Ureter (tissue), 1 donor: ENCODE measurements around the gene SLC17A8. TPM values are rescaled to one million over a fixed set of nuclear protein-coding genes. Genes with fewer than 3 reads are reported as not detected.
"Not testable (repeated sequence)": the region's sequence is repeated elsewhere in the genome, so short reads cannot be mapped to it uniquely, and the experiment has no call there.

Experiments
- DNase-seq: peaks from one replicate; pipeline ENCODE4 v3.0.0-alpha.2; 2020; ENCODE audit warnings: low spot score
- total RNA-seq: library from RNA; stranded (reverse); gene quantifications from one replicate; pipeline ENCODE4 v1.2.4, GENCODE V29; 2023
- donor health status: DM: yes; HTN: yes; CAD: no.

The SLC17A8 gene
- 0.34 TPM for total RNA-seq

DNA sequence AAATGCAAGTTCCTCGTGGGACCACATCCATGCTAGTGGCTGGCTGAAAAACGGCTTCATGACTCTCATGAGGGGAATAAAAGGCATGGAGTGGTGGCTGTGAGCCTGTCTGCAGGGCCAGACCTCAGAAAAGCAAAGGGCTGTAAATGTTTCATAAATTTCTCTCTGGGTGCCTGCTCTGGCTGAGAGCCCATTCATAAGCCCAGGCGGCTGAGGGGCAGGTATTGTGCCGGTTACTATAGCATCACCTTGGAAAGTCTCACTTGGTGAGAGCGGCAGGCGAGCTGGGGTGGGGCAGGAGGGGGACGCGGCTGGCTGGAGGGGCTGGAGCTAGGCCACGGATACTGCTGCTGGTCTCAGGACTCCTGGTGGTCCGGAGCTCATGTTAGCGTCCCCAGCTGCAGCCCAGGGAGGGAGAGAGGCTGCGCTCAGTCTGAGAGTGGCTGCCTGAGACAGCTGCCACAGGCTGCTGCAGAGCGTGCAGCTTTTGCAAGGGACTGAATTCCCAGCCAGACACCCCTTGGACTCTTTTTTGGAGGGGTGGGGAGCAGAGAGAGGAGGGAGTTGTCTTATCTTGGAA lies at the start of gene SLC17A8:
Gene SLC17A8 (plus strand): TSS at position 431 of the 580 bp plus-strand sequence. CDS start 318 bp downstream, outside the sequence.
- DNase-seq: no peak

DNA sequence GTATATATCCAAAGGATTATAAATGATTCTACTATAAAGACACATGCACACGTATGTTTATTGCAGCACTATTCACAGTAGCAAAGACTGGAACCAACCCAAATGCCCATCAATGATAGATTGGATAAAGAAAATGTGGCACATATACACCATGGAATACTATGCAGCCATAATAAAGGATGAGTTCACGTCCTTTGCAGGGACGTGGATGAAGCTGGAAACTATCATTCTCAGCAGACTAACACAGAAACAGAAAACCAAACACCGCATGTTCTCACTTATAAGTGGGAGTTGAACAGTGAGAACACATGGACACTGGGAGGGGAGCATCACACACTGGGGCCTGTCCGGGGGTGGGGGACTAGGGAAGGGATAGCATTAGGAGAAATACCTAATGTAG lies 48.7 kb upstream of the SLC17A8 start:
- not testable (repeated sequence) for DNase-seq

GRCh38 chr12:100311317-100311716 lies 45.6 kb upstream of the SLC17A8 start:
- no peak for DNase-seq

GRCh38 chr12:100317371-100317770 lies 39.5 kb upstream of the SLC17A8 start:
- no peak for DNase-seq

DNA sequence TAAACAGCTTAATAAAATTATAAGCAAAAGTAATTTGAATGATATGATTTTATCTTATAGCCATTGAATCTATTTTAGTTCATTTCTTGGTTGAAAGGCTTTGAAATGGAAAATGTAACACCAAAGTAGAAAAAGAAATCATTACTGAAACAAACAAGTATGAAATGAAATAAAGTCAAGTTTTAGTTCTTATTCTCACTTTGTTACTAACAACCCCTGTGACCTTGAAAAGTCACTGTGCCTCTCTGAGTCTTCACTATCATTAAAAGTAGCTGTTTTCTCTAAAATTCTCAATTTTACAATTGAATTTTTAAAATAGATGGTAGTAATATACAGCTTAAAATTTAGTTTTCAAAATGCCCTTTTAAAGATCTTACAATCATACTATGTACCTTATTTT lies 32.4 kb upstream of the SLC17A8 start:
- DNase-seq: no peak

- no peak for DNase-seq
Observed at GRCh38 chr12:100326208-100326607, 30.7 kb upstream of the SLC17A8 start.

DNA sequence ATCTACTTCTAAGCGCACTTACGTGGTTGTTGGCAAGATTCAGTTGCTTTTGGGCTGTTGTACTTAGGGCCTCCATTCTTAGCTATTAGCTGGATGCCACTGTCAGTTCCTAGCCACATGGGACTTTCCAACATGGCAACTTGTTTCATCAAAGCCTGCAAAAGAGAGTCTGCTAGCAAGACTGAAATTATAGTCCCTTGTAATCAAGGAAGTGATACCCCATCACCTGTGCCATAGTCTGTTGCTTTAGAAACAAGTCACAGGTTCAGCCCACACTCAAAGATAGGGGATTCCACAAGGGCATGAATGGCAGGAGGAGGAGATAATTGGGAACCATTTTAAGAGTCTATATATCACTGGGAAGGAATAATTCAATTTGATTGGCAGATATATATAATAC lies 27.1 kb upstream of the SLC17A8 start:
- DNase-seq: no peak

GRCh38 chr12:100331871-100332270 lies 25.0 kb upstream of the SLC17A8 start:
- no peak for DNase-seq

DNA sequence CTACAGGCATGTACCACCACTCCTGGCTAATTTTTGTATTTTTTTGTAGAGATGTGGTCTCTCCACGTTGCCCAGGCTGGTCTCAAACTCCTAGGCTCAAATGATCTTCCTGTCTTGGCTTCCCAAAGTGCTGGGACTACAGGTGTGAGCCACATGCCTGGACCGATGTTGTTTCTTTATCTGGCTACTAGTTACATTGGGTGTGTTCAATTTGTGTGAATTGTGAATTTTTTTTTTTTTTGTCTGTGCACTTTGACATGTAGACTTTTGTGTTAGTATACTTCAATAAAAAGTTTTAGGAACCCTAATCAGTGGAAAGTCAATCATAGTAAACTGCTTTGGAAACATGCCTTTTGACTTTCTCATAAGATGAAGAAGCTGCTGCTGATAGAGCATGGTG lies 24.0 kb upstream of the SLC17A8 start:
- no peak for DNase-seq

GRCh38 chr12:100337299-100337698 lies 19.6 kb upstream of the SLC17A8 start:
- no peak for DNase-seq

GRCh38 chr12:100337727-100338126 lies 19.1 kb upstream of the SLC17A8 start:
- no peak for DNase-seq

- DNase-seq: no peak
Observed at GRCh38 chr12:100339071-100339470, 17.8 kb upstream of the SLC17A8 start.

DNA sequence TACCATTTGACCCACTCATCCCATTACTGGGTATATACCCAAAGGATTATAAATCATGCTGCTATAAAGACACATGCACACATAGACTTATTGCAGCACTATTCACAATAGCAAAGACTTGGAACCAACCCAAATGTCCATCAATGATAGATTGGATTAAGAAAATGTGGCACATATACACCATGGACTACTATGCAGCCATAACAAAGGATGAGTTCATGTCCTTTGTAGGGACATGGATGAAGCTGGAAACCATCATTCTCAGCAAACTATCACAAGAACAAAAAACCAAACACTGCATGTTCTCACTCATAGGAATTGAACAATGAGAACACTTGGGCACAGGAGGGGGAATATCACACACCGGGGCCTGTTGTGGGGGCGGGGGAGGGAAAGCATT lies 14.0 kb upstream of the SLC17A8 start:
- not testable (repeated sequence) for DNase-seq

DNA sequence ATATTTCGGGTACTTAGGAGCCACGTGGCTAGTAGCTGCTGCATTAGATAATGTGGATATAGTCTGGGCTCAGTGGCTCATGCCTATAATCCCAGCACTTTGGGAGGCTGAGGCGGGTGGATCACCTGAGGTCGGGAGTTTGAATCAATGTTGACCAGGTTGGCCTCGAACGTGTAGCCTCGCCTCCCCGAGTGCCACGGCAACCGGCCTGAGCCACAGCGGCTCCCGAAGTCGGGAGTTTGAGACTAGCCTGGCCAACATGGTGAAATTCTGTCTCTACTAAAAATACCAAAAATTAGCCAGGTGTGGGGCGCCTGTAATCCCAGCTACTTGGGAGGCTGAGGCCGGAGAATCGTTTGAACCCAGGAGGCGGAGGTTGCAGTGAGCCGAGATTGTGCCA lies 12.5 kb upstream of the SLC17A8 start:
- not testable (repeated sequence) for DNase-seq

- DNase-seq: no peak
Observed at GRCh38 chr12:100345020-100345767, 11.7 kb upstream of the SLC17A8 start.

DNA sequence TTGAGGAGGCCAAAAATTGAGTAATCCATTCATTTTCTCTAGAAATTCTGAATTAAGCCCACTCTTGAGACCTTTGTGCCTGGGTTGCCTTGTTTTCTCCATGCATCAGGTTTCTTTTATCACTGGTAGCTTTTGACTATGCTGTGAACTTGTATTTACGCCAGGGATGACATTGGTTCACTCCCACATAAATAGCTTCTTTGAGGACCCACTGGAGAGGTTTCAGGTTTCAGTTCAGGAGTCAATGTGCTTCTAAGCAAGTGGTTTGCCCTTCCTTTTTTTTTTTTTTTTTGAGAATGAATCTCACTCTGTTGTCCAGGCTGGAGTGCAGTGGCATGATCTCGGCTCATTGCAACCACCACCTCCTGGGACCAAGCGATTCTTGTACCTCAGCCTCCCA lies 10.2 kb upstream of the SLC17A8 start:
- no peak for DNase-seq

DNA sequence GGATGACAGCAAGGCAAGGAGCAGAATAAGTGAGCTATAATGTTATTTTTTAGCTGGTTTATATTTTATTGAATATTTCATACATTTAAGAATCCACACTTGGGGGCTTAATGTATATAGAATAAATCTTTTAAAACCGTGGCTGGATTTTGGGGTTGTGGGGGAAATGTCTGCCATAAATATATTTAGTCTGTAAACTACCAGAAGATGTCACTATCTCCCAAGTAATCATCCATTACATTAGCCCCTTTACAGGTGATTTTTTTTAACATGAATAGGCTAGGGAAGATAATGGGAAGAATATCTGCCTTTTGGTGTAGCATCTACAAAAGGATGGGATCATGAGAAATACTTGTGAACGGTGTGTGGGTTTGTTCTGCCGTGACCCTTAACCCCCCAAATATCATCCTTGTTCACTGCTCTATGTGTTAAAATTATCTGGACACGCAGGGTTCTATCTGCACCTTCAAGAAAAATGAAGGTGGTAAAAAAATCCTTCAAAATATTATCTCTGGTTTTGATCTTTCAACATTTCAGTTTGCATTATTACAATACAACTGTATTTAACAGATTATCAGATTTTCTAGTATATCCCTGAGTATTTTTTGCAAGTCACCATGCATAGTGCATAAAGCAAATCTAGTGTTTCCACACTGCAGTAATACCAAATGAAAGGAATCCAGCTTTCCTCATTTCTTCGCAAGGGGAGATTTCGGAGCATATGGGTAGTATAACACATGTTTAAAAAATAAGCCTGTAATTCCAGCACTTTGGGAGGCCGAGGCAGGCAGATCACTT lies 8.0 kb upstream of the SLC17A8 start:
- DNase-seq: no peak

DNA sequence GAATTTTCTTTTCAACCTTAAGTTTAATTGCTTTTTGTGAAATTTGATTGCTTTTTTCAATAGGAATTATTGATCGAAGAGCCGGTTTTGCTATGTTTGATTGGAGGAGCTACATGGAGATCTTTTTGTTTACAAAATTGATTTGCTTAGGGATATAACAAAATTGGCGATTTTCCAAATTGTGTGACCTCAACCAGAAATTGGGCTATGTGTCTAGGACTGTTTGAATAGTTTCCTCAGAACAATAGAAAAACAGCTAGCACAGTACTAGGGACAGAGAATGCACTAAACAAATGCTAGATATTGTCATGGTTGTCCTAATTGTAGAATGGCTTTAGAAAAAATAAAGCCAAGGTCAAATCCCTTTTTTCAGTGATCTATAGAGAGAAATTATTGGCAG lies 2.4 kb downstream of the SLC17A8 start:
- no peak for DNase-seq

- DNase-seq: no peak
Observed at GRCh38 chr12:100359822-100360221, 2.9 kb downstream of the SLC17A8 start.

DNA sequence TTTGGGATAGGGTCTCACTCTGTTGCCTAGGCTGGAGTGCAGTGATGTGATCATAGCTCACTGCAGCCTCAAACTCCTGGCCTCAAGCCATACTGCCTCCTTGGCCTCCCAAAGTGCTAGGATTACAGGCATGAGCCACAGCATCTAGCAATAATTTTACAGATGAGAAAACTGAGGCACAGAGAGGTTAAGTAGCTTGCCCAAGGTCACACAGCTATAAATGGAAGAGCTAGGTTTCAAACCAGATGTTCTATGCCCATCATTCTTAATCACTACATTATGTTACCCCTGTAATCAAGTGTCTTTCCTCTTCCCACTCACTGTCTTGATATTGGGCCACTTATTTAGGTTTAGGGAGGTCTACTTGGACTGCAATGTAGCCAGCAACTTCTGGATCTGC lies 3.6 kb downstream of the SLC17A8 start:
- DNase-seq: no peak

DNA sequence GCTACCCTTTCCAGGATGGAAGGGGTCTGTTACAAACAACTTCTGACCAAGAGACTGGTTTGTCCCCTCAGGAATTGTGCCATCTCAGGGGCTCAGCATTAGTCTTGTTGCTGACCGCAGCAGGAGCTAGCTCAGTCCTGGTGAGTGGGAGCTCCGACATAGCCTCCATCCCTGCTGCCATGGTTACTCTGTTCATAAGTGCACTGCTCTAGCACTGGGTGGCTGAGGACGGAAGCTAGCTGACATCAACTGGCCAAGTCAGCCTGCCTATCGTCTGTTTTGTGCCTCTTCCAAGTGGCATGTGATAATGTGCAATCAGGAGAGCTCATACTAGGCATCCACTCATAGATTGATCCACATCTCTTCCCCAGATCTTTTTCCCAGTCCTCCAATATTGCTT lies 7.5 kb downstream of the SLC17A8 start:
- DNase-seq: no peak

- no peak for DNase-seq
Observed at GRCh38 chr12:100365411-100365810, 8.5 kb downstream of the SLC17A8 start.

DNA sequence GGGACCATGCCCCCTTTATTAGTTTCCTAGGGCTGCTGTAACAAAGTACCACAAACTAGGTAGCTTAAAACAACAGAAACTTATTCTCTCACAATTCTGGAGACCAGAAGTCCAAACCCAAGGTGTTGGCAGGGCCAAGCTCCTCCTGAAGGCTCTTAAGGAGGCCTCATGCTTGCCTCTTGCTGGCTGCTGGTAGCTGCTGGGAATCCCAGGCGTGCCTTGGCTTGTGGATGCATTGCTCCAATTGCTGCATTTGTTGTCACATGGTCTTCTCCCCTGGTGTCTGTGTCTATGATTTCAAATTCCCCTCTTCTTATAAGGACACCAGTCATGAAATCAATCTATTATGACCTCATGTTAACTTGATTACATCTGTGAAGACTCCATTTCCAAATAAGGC lies 11.2 kb downstream of the SLC17A8 start:
- DNase-seq: no peak
